DOHH2 (cell line): Measurements from ENCODE around the gene TSHZ2.

Source experiments
- H3F3A ChIP-seq: fragments of 200-600 bp; sonication (generic), shearing (Covaris generic); 2 replicates; pipeline ENCODE4 v1.6.0; 2016; ENCODE audit warnings: antibody characterized with exemption, mild to moderate bottlenecking; ENCODE audit not compliant: control insufficient read depth, insufficient read depth
- H3K27ac ChIP-seq: fragments of 200-600 bp; sonication (generic); 2 replicates; pipeline ENCODE4 v1.5.1; 2014; ENCODE audit warnings: low read depth, mild to moderate bottlenecking, low read length, moderate library complexity
- H3K27me3 ChIP-seq: fragments of 200-600 bp; sonication (generic); 2 replicates; pipeline ENCODE4 v1.6.1; 2014; ENCODE audit warnings: mild to moderate bottlenecking, low read length, mixed read lengths; ENCODE audit not compliant: control insufficient read depth
- H3K36me3 ChIP-seq: fragments of 200-600 bp; sonication (generic); 2 replicates; pipeline ENCODE4 v1.6.1; 2014; ENCODE audit warnings: mild to moderate bottlenecking, low read length, moderate library complexity, mixed read lengths; ENCODE audit not compliant: control insufficient read depth
- H3K4me1 ChIP-seq: fragments of 200-600 bp; sonication (generic); 2 replicates; pipeline ENCODE4 v1.6.1; 2014; ENCODE audit warnings: mild to moderate bottlenecking, low read length, mixed read lengths; ENCODE audit not compliant: control insufficient read depth
- H3K4me2 ChIP-seq: fragments of 200-600 bp; sonication (generic); 2 replicates; pipeline ENCODE4 v1.6.0; 2014; ENCODE audit warnings: mild to moderate bottlenecking, low read length, moderate library complexity
- H3K4me3 ChIP-seq: fragments of 200-600 bp; sonication (generic); 2 replicates; pipeline ENCODE4 v1.5.1; 2014; ENCODE audit warnings: mild to moderate bottlenecking, low read length, mixed read lengths
- H3K79me2 ChIP-seq: fragments of 200-600 bp; sonication (generic); 2 replicates; pipeline ENCODE4 v1.6.1; 2014; ENCODE audit warnings: mild to moderate bottlenecking, low read length, mixed read lengths; ENCODE audit not compliant: control insufficient read depth
- H3K9me2 ChIP-seq: fragments of 200-600 bp; sonication (generic); replicated peaks from 2 replicates; pipeline ENCODE4 v1.6.1; 2014; ENCODE audit warnings: mild to moderate bottlenecking, low read length, mixed read lengths; ENCODE audit not compliant: control insufficient read depth
- H3K9me3 ChIP-seq: fragments of 200-600 bp; sonication (generic); 2 replicates; pipeline ENCODE4 v1.6.1; 2014; ENCODE audit warnings: antibody characterized with exemption, low read length, mixed read lengths; ENCODE audit not compliant: control insufficient read depth, insufficient read depth
- H4K20me1 ChIP-seq: fragments of 200-600 bp; sonication (generic); 2 replicates; pipeline ENCODE4 v1.6.0; 2014; ENCODE audit warnings: low read depth, mild to moderate bottlenecking, antibody characterized with exemption, low read length, moderate library complexity; ENCODE audit not compliant: control insufficient read depth, insufficient read depth
- CTCF ChIP-seq: fragments of 200-600 bp; sonication (generic); IDR thresholded peaks from one replicate; pipeline ENCODE4 v1.5.1; 2014; ENCODE audit warnings: antibody characterized with exemption, mild to moderate bottlenecking, low read depth, low read length; ENCODE audit not compliant: poor library complexity, severe bottlenecking
- EZH2phosphoT487 ChIP-seq: fragments of 200-600 bp; sonication (generic); IDR thresholded peaks from 2 replicates; pipeline ENCODE4 v1.6.1; 2017; ENCODE audit warnings: borderline replicate concordance, mild to moderate bottlenecking, antibody characterized with exemption, low read length, moderate library complexity, mixed read lengths

Gene TSHZ2

DNA sequence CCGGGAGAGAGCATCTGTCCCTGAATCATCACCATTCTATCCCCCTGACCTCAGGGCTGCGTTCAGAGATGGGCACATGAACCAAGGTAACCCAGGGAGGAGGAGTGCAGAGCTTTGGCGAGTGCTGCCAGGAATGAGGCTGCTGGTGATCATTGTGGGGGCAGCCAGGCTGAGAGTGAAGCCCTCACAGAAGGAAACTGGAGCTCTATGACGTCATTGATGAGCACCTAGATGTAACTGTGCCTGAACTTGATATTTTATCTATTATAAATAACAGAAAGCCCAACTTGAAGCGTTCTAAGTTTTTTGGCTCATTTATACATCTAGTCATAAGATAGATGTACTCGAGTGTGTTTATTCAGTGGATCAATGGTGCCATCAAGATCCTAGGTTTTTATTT, 17.3 kb upstream of the TSHZ2 start:
- Histone ChIP-seq H3K27me3 (no peaks in the 10 kb centered on the region), H3K79me2 (no peaks in the 10 kb centered on the region), H3K27ac (no peak overlapping the region), H3K9me2 (no peaks in the 10 kb centered on the region), H3K4me2 (no peak overlapping the region), H3K9me3 (no peaks in the 10 kb centered on the region), H4K20me1 (no peaks in the 10 kb centered on the region), H3K4me3 (no peak overlapping the region), H3K4me1 (peaks cover 11% of the 10 kb centered on the region), H3K36me3 (no peaks in the 10 kb centered on the region), H3F3A (no peaks in the 10 kb centered on the region)
- TF ChIP-seq CTCF (no peak), EZH2phosphoT487 (no peak)

- Histone ChIP-seq H3K4me2 (no peak overlapping the region), H3K4me3 (no peak overlapping the region), H4K20me1 (no peaks in the 10 kb centered on the region), H3K4me1 (peaks cover 35% of the 10 kb centered on the region), H3K9me3 (no peaks in the 10 kb centered on the region), H3K27ac (no peak overlapping the region), H3K27me3 (no peaks in the 10 kb centered on the region), H3K9me2 (no peaks in the 10 kb centered on the region), H3K79me2 (no peaks in the 10 kb centered on the region), H3F3A (no peaks in the 10 kb centered on the region), H3K36me3 (no peaks in the 10 kb centered on the region)
- TF ChIP-seq EZH2phosphoT487 = no peak
- TF ChIP-seq CTCF = no peak
These were observed 13.9 kb upstream of the TSHZ2 start for GRCh38 chr20:52958211-52958610.

- Histone ChIP-seq H3K4me3 (no peak overlapping the region), H3K27ac (no peak overlapping the region), H3K4me1 (peaks cover 41% of the 10 kb centered on the region), H3K9me3 (no peaks in the 10 kb centered on the region), H3K36me3 (no peaks in the 10 kb centered on the region), H3K27me3 (no peaks in the 10 kb centered on the region), H3K79me2 (no peaks in the 10 kb centered on the region), H3K4me2 (no peak overlapping the region; the same call in 1 of the 2 replicates), H3K9me2 (no peaks in the 10 kb centered on the region), H4K20me1 (no peaks in the 10 kb centered on the region), H3F3A (no peaks in the 10 kb centered on the region)
- no peak for TF ChIP-seq EZH2phosphoT487
- TF ChIP-seq CTCF = no peak
These were observed 13.0 kb upstream of the TSHZ2 start for GRCh38 chr20:52959125-52959524.

GRCh38 chr20:52962183-52962582, 10.0 kb upstream of the TSHZ2 start:
- no peak overlapping the region for H3K27ac ChIP-seq
- H3K9me2 ChIP-seq = no peaks in the 10 kb centered on the region
- no peaks in the 10 kb centered on the region for H3K79me2 ChIP-seq
- no peaks in the 10 kb centered on the region for H3K36me3 ChIP-seq
- H4K20me1 ChIP-seq = no peaks in the 10 kb centered on the region
- no peaks in the 10 kb centered on the region for H3K9me3 ChIP-seq
- H3K27me3 ChIP-seq = no peaks in the 10 kb centered on the region
- H3K4me1 ChIP-seq = peaks cover 41% of the 10 kb centered on the region
- no peak overlapping the region for H3K4me3 ChIP-seq
- no peak overlapping the region for H3K4me2 ChIP-seq
- H3F3A ChIP-seq = no peaks in the 10 kb centered on the region
- TF ChIP-seq CTCF (no peak), EZH2phosphoT487 (no peak)
